ENCODE results near the gene PYGM.

PYGM gene

GRCh38 chr11:64768300-64768694 lies 8.5 kb upstream of the PYGM start:
- no peak overlapping the region for H3K27ac ChIP-seq (ENCODE audit: insufficient read depth in 1 of 2, low read depth in 1 of 2, low read length in 2 of 2, poor library complexity in 1 of 2, severe bottlenecking in 2 of 2)
- WGBS (ENCODE audit: insufficient coverage), result 100% methylated on average over 3 of the region's 6 CpGs
- peaks cover 23 to 66% (median 51%) of the 10 kb centered on the region in 4 experiments for H3K4me1 ChIP-seq (ENCODE audit: control extremely low read depth in 1 of 4, control insufficient read depth in 4 of 4, insufficient read depth in 4 of 4, low read length in 3 of 4)
- ChIA-PET CTCF (interaction anchor here (1.0 to 20.1 kb wide), 6 partner anchors 10 to 26 kb away, joined by 3 to 345 read pairs (median 6); partner anchors contain the start of genes RASGRP2 and SF1), POLR2A (interaction anchor here (0.6 to 1.8 kb wide), 3 partner anchors 10 to 25 kb away, joined by 3 to 8 read pairs (median 5); partner anchors contain the start of gene SF1)
- H3K36me3 ChIP-seq (ENCODE audit: control insufficient read depth in 4 of 4, insufficient read depth in 4 of 4, low read length in 3 of 4), result peaks cover 37 to 96% (median 83%) of the 10 kb centered on the region in 4 experiments
- DNase-seq, result no peak
- no peaks in the 10 kb centered on the region for H3K27me3 ChIP-seq (replicated peaks in 2 of 5; ENCODE audit: control insufficient read depth in 4 of 5, insufficient read depth in 5 of 5, low read length in 4 of 5)
- H3K4me3 ChIP-seq (ENCODE audit: control insufficient read depth in 1 of 7, extremely low read depth in 1 of 7, insufficient read depth in 4 of 7, low read depth in 2 of 7, low read length in 6 of 7), result no peak overlapping the region
- H3K9me3 ChIP-seq (ENCODE audit: control extremely low read depth in 1 of 5, control insufficient read depth in 4 of 5, insufficient read depth in 2 of 5, low read depth in 1 of 5, low read length in 4 of 5), result no peaks in the 10 kb centered on the region

- Histone ChIP-seq H3K36me3 (ENCODE audit: control insufficient read depth in 4 of 4, insufficient read depth in 4 of 4, low read length in 3 of 4) (peaks cover 35 to 96% (median 82%) of the 10 kb centered on the region in 4 experiments), H3K4me3 (ENCODE audit: control insufficient read depth in 1 of 7, extremely low read depth in 1 of 7, insufficient read depth in 4 of 7, low read depth in 2 of 7, low read length in 6 of 7) (no peak overlapping the region), H3K9me3 (ENCODE audit: control extremely low read depth in 1 of 5, control insufficient read depth in 4 of 5, insufficient read depth in 2 of 5, low read depth in 1 of 5, low read length in 4 of 5) (no peaks in the 10 kb centered on the region), H3K27me3 (replicated peaks in 2 of 5; ENCODE audit: control insufficient read depth in 4 of 5, insufficient read depth in 5 of 5, low read length in 4 of 5) (no peaks in the 10 kb centered on the region), H3K4me1 (ENCODE audit: control extremely low read depth in 1 of 4, control insufficient read depth in 4 of 4, insufficient read depth in 4 of 4, low read length in 3 of 4) (peaks cover 20 to 66% (median 53%) of the 10 kb centered on the region in 4 experiments), H3K27ac (ENCODE audit: insufficient read depth in 1 of 2, low read depth in 1 of 2, low read length in 2 of 2, poor library complexity in 1 of 2, severe bottlenecking in 2 of 2) (peak overlapping the region; percentile 16 to 52)
- POLR2A ChIA-PET, result interaction anchor here (0.6 to 1.8 kb wide), 4 partner anchors 11 to 25 kb away, joined by 3 to 8 read pairs (median 4); partner anchors contain the start of gene SF1
- DNase-seq, result peak; percentile 77 to 88 (median 84)
- CTCF ChIA-PET, result interaction anchor here (1.0 to 20.1 kb wide), 6 partner anchors 10 to 26 kb away, joined by 3 to 345 read pairs (median 6); partner anchors contain the start of genes RASGRP2 and SF1
- 49% methylated on average over 17 of the region's 19 CpGs for WGBS (ENCODE audit: insufficient coverage)
Observed at GRCh38 chr11:64767344-64768299, 7.8 kb upstream of the PYGM start.

GRCh38 chr11:64766881-64767280 lies 7.1 kb upstream of the PYGM start:
- WGBS (ENCODE audit: insufficient coverage), result 97% methylated on average over 7 of the region's 11 CpGs
- Histone ChIP-seq H3K27ac (ENCODE audit: insufficient read depth in 1 of 2, low read depth in 1 of 2, low read length in 2 of 2, poor library complexity in 1 of 2, severe bottlenecking in 2 of 2) (peak overlapping the region in 1 of 2 experiments; percentile 16), H3K4me1 (ENCODE audit: control extremely low read depth in 1 of 4, control insufficient read depth in 4 of 4, insufficient read depth in 4 of 4, low read length in 3 of 4) (peaks cover 18 to 66% (median 55%) of the 10 kb centered on the region in 4 experiments)

GRCh38 chr11:64765851-64766665 lies 6.3 kb upstream of the PYGM start:
- peaks cover 30 to 87% (median 75%) of the 10 kb centered on the region in 4 experiments for H3K36me3 ChIP-seq (ENCODE audit: control insufficient read depth in 4 of 4, insufficient read depth in 4 of 4, low read length in 3 of 4)
- CTCF ChIA-PET, result interaction anchor here (1.0 to 20.1 kb wide), 4 partner anchors 9 to 22 kb away, joined by 3 to 345 read pairs (median 13); partner anchors contain the start of genes RASGRP2 and SF1
- no peaks in the 10 kb centered on the region for H3K9me3 ChIP-seq (ENCODE audit: control extremely low read depth in 1 of 5, control insufficient read depth in 4 of 5, insufficient read depth in 2 of 5, low read depth in 1 of 5, low read length in 4 of 5)
- WGBS (ENCODE audit: insufficient coverage), result 95% methylated on average over 14 of the region's 42 CpGs
- no peak overlapping the region for H3K27ac ChIP-seq (ENCODE audit: insufficient read depth in 1 of 2, low read depth in 1 of 2, low read length in 2 of 2, poor library complexity in 1 of 2, severe bottlenecking in 2 of 2)
- H3K4me3 ChIP-seq (ENCODE audit: control insufficient read depth in 1 of 7, extremely low read depth in 1 of 7, insufficient read depth in 4 of 7, low read depth in 2 of 7, low read length in 6 of 7), result no peak overlapping the region
- POLR2A ChIA-PET, result interaction anchor here (0.9 to 9.5 kb wide), 3 partner anchors 8 to 21 kb away, joined by 3 to 152 read pairs (median 3); partner anchors contain the start of gene RASGRP2
- peak in 1 of 3 donors; percentile 29 for DNase-seq
- no peaks in the 10 kb centered on the region for H3K27me3 ChIP-seq (replicated peaks in 2 of 5; ENCODE audit: control insufficient read depth in 4 of 5, insufficient read depth in 5 of 5, low read length in 4 of 5)
- H3K4me1 ChIP-seq (ENCODE audit: control extremely low read depth in 1 of 4, control insufficient read depth in 4 of 4, insufficient read depth in 4 of 4, low read length in 3 of 4), result peaks cover 12 to 65% (median 55%) of the 10 kb centered on the region in 4 experiments

More at GRCh38 chr11:64766881-64767280, 7.1 kb upstream of the PYGM start:
- ChIA-PET POLR2A (interaction anchor here (1.3 kb wide), 1 partner anchor 12 kb away, joined by 3 read pairs; no protein-coding TSS in a partner anchor), CTCF (interaction anchor here (1.3 to 20.1 kb wide), 5 partner anchors 8 to 22 kb away, joined by 3 to 345 read pairs (median 6); partner anchors contain the start of genes RASGRP2 and SF1)
- no peaks in the 10 kb centered on the region for H3K9me3 ChIP-seq (ENCODE audit: control extremely low read depth in 1 of 5, control insufficient read depth in 4 of 5, insufficient read depth in 2 of 5, low read depth in 1 of 5, low read length in 4 of 5)
- H3K4me3 ChIP-seq (ENCODE audit: control insufficient read depth in 1 of 7, extremely low read depth in 1 of 7, insufficient read depth in 4 of 7, low read depth in 2 of 7, low read length in 6 of 7), result no peak overlapping the region
- no peaks in the 10 kb centered on the region for H3K27me3 ChIP-seq (replicated peaks in 2 of 5; ENCODE audit: control insufficient read depth in 4 of 5, insufficient read depth in 5 of 5, low read length in 4 of 5)
- peaks cover 33 to 95% (median 84%) of the 10 kb centered on the region in 4 experiments for H3K36me3 ChIP-seq (ENCODE audit: control insufficient read depth in 4 of 4, insufficient read depth in 4 of 4, low read length in 3 of 4)
- DNase-seq, result no peak

GRCh38 chr11:64765291-64765850 lies 5.6 kb upstream of the PYGM start:
- ChIA-PET POLR2A (interaction anchor here (0.9 to 9.5 kb wide), 3 partner anchors 9 to 20 kb away, joined by 3 to 152 read pairs (median 9); partner anchors contain the start of gene RASGRP2), CTCF (interaction anchor here (1.0 to 20.1 kb wide), 4 partner anchors 8 to 21 kb away, joined by 3 to 345 read pairs (median 18); partner anchors contain the start of gene RASGRP2)
- H3K27ac ChIP-seq (ENCODE audit: insufficient read depth in 1 of 2, low read depth in 1 of 2, low read length in 2 of 2, poor library complexity in 1 of 2, severe bottlenecking in 2 of 2), result no peak overlapping the region
- H3K27me3 ChIP-seq (replicated peaks in 2 of 5; ENCODE audit: control insufficient read depth in 4 of 5, insufficient read depth in 5 of 5, low read length in 4 of 5), result no peaks in the 10 kb centered on the region
- H3K4me3 ChIP-seq (ENCODE audit: control insufficient read depth in 1 of 7, extremely low read depth in 1 of 7, insufficient read depth in 4 of 7, low read depth in 2 of 7, low read length in 6 of 7), result peak overlapping the region in 1 of 7 experiments; percentile 3
- peaks cover 12 to 71% (median 59%) of the 10 kb centered on the region in 4 experiments for H3K4me1 ChIP-seq (ENCODE audit: control extremely low read depth in 1 of 4, control insufficient read depth in 4 of 4, insufficient read depth in 4 of 4, low read length in 3 of 4)
- no peaks in the 10 kb centered on the region for H3K9me3 ChIP-seq (ENCODE audit: control extremely low read depth in 1 of 5, control insufficient read depth in 4 of 5, insufficient read depth in 2 of 5, low read depth in 1 of 5, low read length in 4 of 5)
- WGBS (ENCODE audit: insufficient coverage), result 96% methylated on average over 8 of the region's 30 CpGs
- peaks cover 27 to 80% (median 69%) of the 10 kb centered on the region in 4 experiments for H3K36me3 ChIP-seq (ENCODE audit: control insufficient read depth in 4 of 4, insufficient read depth in 4 of 4, low read length in 3 of 4)
- DNase-seq, result peak in 1 of 3 donors; percentile 24

- H3K27me3 ChIP-seq (replicated peaks in 2 of 5; ENCODE audit: control insufficient read depth in 4 of 5, insufficient read depth in 5 of 5, low read length in 4 of 5), result no peaks in the 10 kb centered on the region
- ChIA-PET POLR2A (interaction anchor here (1.7 to 9.5 kb wide), 3 partner anchors 12 to 19 kb away, joined by 9 to 152 read pairs (median 9); partner anchors contain the start of genes RASGRP2 and SF1), CTCF (interaction anchor here (3.6 to 20.1 kb wide), 2 partner anchors 11 to 20 kb away, joined by 31 to 345 read pairs; partner anchors contain the start of gene RASGRP2)
- DNase-seq, result no peak
- peaks cover 12 to 77% (median 64%) of the 10 kb centered on the region in 4 experiments for H3K4me1 ChIP-seq (ENCODE audit: control extremely low read depth in 1 of 4, control insufficient read depth in 4 of 4, insufficient read depth in 4 of 4, low read length in 3 of 4)
- H3K36me3 ChIP-seq (ENCODE audit: control insufficient read depth in 4 of 4, insufficient read depth in 4 of 4, low read length in 3 of 4), result peaks cover 27 to 74% (median 62%) of the 10 kb centered on the region in 4 experiments
- H3K27ac ChIP-seq (ENCODE audit: insufficient read depth in 1 of 2, low read depth in 1 of 2, low read length in 2 of 2, poor library complexity in 1 of 2, severe bottlenecking in 2 of 2), result no peak overlapping the region
- WGBS (ENCODE audit: insufficient coverage), result 94% methylated on average over 7 of the region's 8 CpGs
- no peaks in the 10 kb centered on the region for H3K9me3 ChIP-seq (ENCODE audit: control extremely low read depth in 1 of 5, control insufficient read depth in 4 of 5, insufficient read depth in 2 of 5, low read depth in 1 of 5, low read length in 4 of 5)
- H3K4me3 ChIP-seq (ENCODE audit: control insufficient read depth in 1 of 7, extremely low read depth in 1 of 7, insufficient read depth in 4 of 7, low read depth in 2 of 7, low read length in 6 of 7), result peak overlapping the region in 4 of 7 experiments; percentile 3 to 23 (median 14)
Observed at GRCh38 chr11:64764753-64765152, 5.0 kb upstream of the PYGM start.

Data from common myeloid progenitor, CD34-positive (primary cell).